Ascending aorta (tissue), 2 donors: ENCODE results near the gene SLC44A5. TPM values are rescaled to one million over a fixed set of nuclear protein-coding genes. Genes with fewer than 3 reads are reported as not detected.
A peak's percentile ranks its signal among the peaks of the same experiment; 100 is the strongest.

Source experiments
- DNase-seq, 2 donors: peaks; one replicate each; pipeline ENCODE4 v3.0.0-alpha.2; 2019; ENCODE audit warnings: low spot score in 2 of 2
- H3K27ac ChIP-seq, 2 donors: fragments of 200-600 bp; sonication (generic); one replicate each; pipeline ENCODE4 v1.5.1; 2016 to 2017; ENCODE audit warnings: mild to moderate bottlenecking in 1 of 2
- H3K27me3 ChIP-seq: fragments of 200-600 bp; sonication (generic); one replicate; pipeline ENCODE4 v1.5.1; 2017
- H3K36me3 ChIP-seq, 2 donors: fragments of 200-600 bp; sonication (generic); one replicate each; pipeline ENCODE4 v1.5.1; 2016
- H3K4me1 ChIP-seq, 2 donors: fragments of 200-600 bp; sonication (generic); one replicate each; pipeline ENCODE4 v1.5.1; 2016 to 2017; ENCODE audit warnings: mild to moderate bottlenecking in 1 of 2
- H3K4me3 ChIP-seq, 2 donors: fragments of 200-600 bp; sonication (generic); one replicate each; pipeline ENCODE4 v1.5.1; 2016 to 2017; ENCODE audit warnings: mild to moderate bottlenecking in 1 of 2
- H3K9me3 ChIP-seq, 2 donors: fragments of 200-600 bp; sonication (generic); one replicate each; pipeline ENCODE4 v1.5.1; 2016
- intact Hi-C: fragments of 100-400 bp; cut with DNase I; formaldehyde crosslinking; loops from one replicate; pipeline ENCODE4 v1.15.1; 2023
- total RNA-seq: library from RNA; depleted of rRNA; stranded (reverse); fragments of >200 nt; gene quantifications from one replicate; pipeline ENCODE4 v1.1.0, GENCODE V29; 2016
- TF ChIP-seq, protein P1 (sequence below), 3 experiments: fragments of 200-600 bp in 2 of 3; fragments of 450-650 bp in 1 of 3; sonication (generic) in 2 of 3; IDR thresholded peaks; one replicate each; pipeline ENCODE4 v1.5.1; 2016 to 2019; ENCODE audit warnings: antibody characterized with exemption in 3 of 3, mild to moderate bottlenecking in 1 of 3, moderate library complexity in 1 of 3

The SLC44A5 gene
- total RNA-seq, 1 donor from 2014 or later, result not detected

DNA sequence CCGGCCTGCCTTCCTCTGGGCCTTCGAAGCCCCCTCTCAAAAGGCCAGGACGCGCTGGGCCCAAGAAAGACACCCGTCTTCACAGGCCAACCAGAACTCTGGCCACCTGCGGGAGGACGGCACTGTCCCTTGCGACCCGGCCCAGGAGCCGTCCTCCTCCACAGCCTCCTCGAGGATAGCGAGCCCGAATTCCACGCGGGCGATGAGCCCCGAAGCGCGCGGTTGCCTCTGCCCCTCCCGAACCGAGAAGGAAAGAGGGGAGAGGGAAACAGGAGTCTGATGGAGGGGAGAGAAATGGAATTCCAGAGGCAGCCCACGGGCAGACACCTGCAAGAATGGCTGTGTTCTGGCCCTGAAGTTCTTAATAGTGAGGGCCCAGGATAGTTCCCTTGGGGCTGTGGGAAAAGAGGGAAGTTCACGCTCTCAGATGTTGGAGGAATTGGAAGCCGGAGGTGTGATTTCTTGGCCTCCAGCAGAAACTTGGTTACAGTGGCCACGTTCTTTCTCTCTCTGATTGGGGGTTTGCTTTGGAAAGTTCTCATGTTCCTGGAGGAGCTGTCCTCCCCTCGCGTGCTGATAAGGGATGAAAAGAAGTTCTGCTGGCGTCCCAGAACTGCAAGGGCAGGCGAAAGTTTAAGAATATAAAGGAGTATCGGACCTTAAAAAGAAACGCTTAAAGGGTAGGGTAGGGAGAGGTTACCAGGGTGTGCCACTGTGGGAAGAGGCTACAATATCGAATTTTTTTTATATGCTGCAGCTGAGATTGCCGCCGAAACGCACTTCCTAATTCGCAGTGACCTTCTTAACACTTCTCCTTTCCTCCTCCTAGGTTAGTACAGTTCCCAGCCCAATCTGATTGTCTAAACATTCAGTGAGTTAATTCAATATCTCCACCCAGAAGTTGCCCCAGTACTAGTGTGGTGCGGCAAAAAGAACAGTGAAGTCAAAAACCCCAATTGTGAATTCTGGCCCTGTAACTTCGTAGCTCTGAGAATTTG, 5.8 kb upstream of the SLC44A5 start:
- no peaks in the 10 kb centered on the region for H3K36me3 ChIP-seq
- H3K27ac ChIP-seq, result no peak overlapping the region
- no peaks in the 10 kb centered on the region for H3K9me3 ChIP-seq
- TF ChIP-seq, protein P1, sequence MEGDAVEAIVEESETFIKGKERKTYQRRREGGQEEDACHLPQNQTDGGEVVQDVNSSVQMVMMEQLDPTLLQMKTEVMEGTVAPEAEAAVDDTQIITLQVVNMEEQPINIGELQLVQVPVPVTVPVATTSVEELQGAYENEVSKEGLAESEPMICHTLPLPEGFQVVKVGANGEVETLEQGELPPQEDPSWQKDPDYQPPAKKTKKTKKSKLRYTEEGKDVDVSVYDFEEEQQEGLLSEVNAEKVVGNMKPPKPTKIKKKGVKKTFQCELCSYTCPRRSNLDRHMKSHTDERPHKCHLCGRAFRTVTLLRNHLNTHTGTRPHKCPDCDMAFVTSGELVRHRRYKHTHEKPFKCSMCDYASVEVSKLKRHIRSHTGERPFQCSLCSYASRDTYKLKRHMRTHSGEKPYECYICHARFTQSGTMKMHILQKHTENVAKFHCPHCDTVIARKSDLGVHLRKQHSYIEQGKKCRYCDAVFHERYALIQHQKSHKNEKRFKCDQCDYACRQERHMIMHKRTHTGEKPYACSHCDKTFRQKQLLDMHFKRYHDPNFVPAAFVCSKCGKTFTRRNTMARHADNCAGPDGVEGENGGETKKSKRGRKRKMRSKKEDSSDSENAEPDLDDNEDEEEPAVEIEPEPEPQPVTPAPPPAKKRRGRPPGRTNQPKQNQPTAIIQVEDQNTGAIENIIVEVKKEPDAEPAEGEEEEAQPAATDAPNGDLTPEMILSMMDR (IDR thresholded peaks at IDR 0.05), result no peak
- no peaks in the 10 kb centered on the region for H3K27me3 ChIP-seq
- H3K4me3 ChIP-seq, result peak overlapping the region; percentile 54 to 74
- intact Hi-C loops, result no loop called here
- no peak for DNase-seq
- H3K4me1 ChIP-seq, result peaks cover 0 to 12% of the 10 kb centered on the region in 2 donors

DNA sequence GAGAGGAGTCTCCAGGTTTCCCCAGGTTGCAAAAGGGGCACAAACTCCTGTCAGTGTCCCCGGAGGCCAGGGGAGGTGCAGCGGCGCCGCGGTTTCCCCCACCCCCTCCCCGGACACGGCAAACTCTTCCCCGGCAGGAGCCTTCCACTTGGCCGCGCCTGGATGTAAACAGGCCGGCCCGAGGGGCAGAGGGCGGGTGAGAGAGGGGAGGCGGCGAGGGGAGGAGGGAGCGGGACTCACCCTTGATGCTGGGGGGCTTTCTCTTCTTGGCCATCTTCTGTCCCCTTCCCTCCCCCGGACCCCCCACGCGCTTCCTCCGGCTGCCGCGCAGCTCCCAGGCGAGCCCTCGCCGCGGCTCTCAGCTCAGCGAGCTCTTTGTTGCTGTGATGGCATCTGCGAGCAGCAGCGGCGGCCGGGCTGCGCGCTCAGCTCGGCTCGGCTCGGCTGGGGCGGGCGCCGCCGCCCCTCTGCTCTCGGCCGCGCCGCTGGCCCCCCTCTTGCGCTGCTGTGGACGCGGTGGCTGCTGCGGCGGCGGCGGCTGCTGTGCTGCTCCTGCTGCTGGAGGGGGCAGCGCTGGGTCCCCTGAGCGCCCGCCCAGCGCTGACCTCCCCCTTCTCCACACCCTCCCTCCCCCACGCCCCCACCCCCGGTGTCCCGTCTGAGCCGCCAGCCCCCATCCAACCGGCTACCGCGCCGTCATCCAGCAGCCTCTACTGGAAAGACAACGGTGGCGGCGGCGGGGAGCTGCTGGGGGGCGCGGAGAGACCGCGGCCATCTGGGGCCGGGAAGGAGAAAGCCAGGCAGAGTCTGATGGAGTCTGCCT, 4.9 kb upstream of the SLC44A5 start:
- H3K4me3 ChIP-seq, result peak overlapping the region; percentile 54 to 74
- peaks cover 0 to 12% of the 10 kb centered on the region in 2 donors for H3K4me1 ChIP-seq
- no peaks in the 10 kb centered on the region for H3K27me3 ChIP-seq
- H3K9me3 ChIP-seq, result no peaks in the 10 kb centered on the region
- TF ChIP-seq, protein P1 (IDR thresholded peaks at IDR 0.05), result no peak
- intact Hi-C loops, result no loop called here
- no peak for DNase-seq
- no peak overlapping the region for H3K27ac ChIP-seq
- H3K36me3 ChIP-seq, result no peaks in the 10 kb centered on the region

DNA sequence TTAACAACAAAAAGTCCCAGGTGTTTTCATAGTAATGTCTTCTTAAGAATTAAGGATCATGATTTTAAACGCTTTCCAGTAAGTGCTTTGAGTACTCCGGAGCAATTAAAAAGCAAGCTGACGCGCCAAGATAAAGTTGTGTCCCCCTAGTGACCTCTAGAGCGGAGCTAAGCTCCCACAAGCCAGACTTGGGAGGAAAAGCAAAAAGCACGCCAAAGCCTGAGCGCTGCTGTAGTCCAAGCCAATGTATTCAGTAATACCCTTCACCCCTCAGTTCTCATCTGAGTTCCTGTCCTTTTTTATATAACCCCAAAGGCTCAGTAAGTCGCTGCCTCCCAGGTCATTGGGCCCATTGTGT, 3.5 kb upstream of the SLC44A5 start:
- H3K27me3 ChIP-seq, result no peaks in the 10 kb centered on the region
- TF ChIP-seq, protein P1 (IDR thresholded peaks at IDR 0.05), result no peak
- no peaks in the 10 kb centered on the region for H3K36me3 ChIP-seq
- intact Hi-C loops, result no loop called here
- peaks cover 0 to 12% of the 10 kb centered on the region in 2 donors for H3K4me1 ChIP-seq
- H3K27ac ChIP-seq, result no peak overlapping the region
- peak overlapping the region; percentile 54 to 74 for H3K4me3 ChIP-seq
- DNase-seq, result no peak
- H3K9me3 ChIP-seq, result no peaks in the 10 kb centered on the region

DNA sequence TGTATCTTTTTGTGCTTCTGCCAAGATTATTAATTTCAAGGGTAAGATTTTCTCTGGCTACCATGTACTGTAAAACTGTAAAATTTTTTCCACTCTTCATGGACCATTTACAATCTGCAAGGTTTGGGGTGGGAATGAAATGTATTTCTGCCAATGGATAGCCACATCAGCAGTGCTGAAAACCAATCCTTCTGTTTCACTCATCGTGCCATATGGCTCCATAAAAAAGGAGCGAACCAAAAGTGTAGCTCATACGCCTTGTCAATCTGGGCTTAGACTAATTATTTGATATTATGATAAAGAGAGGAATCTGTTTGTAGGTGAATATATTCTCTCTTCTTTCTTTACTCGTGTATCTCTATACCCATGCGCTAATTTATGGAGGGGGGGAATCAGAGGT, 3.0 kb upstream of the SLC44A5 start:
- H3K9me3 ChIP-seq, result no peaks in the 10 kb centered on the region
- intact Hi-C loops, result no loop called here
- H3K27ac ChIP-seq, result no peak overlapping the region
- DNase-seq, result no peak
- peak overlapping the region in 1 of 2 donors; percentile 74 for H3K4me3 ChIP-seq
- peaks cover 0 to 12% of the 10 kb centered on the region in 2 donors for H3K4me1 ChIP-seq
- H3K36me3 ChIP-seq, result no peaks in the 10 kb centered on the region
- no peaks in the 10 kb centered on the region for H3K27me3 ChIP-seq
- TF ChIP-seq, protein P1 (IDR thresholded peaks at IDR 0.05), result no peak

DNA sequence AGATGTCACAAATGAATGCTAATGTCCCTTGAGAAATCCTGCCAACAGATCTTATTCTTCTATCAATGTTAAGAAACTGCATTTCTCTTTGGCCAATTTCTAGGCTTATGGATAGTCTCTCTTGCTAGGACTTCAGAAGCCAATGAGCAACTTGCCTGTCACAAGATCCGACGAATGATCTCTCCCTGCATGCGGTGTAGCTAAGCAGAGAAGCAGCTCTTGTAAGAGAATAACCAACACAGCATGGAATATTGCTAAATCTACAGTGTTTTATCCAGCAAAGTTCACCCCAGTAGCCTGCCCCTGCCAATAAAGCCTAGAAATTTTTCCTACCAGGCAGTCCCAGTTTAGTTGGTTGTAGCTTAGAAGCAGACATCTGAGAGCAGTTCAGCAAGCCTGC, 2.1 kb upstream of the SLC44A5 start:
- Histone ChIP-seq H3K4me3 (no peak overlapping the region), H3K36me3 (no peaks in the 10 kb centered on the region), H3K27ac (no peak overlapping the region), H3K27me3 (no peaks in the 10 kb centered on the region), H3K4me1 (peaks cover 0 to 12% of the 10 kb centered on the region in 2 donors), H3K9me3 (no peaks in the 10 kb centered on the region)
- intact Hi-C loops, result no loop called here
- DNase-seq, result no peak
- TF ChIP-seq, protein P1 (IDR thresholded peaks at IDR 0.05), result no peak
